GM19023 (cell line): ENCODE results near the gene CASZ1.

Source experiments
- ATAC-seq: cut with Tn5 transposase; IDR thresholded peaks from one replicate; pipeline ENCODE4 v1.9.1; 2021; ENCODE audit warnings: mild to moderate bottlenecking, moderate library complexity; ENCODE audit not compliant: unreplicated experiment

Gene CASZ1

GRCh38 chr1:10795276-10796021 lies 997 bp downstream of the CASZ1 start:
- ATAC-seq = no peak

GRCh38 chr1:10794724-10795275 lies 1.6 kb downstream of the CASZ1 start:
- ATAC-seq = no peak

- ATAC-seq = no peak
Observed at GRCh38 chr1:10793129-10793651, 3.3 kb downstream of the CASZ1 start.

DNA sequence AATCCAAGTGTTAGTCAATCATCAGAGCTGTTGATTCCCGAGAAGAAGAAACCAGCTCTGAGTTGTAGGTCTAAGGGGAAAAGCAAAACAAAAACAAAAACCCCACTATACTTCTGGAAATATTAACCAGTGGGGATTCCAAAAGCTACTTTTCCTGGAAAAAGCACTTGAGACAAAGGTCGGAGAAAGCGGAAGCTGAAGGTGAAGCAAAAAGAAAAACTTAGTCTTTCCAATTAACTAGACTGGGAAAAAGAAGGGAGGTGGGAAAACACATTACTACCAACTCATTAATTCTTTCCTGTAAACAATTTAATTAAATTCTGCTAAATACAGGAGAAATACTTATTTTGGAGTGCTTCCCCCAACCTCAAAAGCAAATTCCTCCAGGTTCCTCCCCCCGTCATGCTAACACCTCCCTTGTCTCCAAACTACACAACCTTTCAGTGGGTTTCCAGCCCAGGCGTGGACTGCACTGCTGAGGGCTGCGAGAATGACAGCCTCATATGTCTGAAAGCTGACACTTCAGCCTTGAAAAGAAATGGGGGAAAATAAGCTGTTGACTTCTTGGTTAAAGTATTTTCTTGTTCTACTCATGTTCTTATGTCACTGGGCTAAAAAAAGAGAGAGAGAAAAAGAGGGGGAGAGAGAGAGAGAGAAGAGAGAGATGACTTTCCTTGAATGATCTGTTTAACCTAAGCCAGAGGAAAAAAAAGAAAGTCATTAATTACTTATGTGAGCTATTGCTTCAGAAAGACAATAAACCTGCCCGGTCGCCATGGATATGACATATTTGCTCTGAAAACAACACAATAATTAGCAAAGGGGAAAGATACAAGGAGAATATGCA lies 5.1 kb downstream of the CASZ1 start:
- ATAC-seq = no peak

GRCh38 chr1:10789803-10790702 lies 6.4 kb downstream of the CASZ1 start:
- no peak for ATAC-seq

DNA sequence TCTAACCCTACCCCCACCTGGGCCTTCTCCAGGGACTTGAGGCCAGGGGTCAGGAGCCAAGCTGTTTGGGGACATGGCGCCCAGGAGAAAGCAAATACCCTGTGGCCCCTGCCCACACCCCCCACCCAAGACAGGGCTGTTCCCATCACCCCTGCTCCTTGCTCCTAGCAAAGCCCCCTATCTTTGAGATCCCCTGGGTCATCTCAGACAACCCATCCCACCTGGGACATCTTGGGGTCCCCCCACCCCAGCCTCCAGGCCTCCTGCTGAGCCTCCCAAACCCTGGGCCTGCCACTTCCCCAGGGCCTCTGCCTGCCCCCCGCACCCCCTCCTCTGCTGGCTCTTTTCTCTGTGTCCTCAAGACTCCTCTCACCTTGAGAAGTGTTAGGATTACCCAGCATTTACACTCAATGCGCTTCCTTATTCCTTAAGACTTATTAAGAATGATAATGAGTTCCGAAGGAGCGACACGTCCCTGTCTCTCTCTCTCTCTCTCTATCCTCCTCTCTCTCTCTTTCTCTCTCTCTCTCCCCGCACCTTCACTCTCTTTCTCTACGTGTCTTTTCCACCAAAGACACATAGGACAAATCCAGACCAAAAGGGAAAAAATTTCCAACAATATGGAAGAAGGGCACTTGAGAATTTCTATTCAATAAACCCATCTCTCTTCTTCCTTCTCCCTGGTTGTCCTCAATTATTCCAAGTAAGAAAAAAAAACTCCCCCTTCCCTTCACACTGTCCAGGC lies 7.2 kb downstream of the CASZ1 start:
- no peak for ATAC-seq

DNA sequence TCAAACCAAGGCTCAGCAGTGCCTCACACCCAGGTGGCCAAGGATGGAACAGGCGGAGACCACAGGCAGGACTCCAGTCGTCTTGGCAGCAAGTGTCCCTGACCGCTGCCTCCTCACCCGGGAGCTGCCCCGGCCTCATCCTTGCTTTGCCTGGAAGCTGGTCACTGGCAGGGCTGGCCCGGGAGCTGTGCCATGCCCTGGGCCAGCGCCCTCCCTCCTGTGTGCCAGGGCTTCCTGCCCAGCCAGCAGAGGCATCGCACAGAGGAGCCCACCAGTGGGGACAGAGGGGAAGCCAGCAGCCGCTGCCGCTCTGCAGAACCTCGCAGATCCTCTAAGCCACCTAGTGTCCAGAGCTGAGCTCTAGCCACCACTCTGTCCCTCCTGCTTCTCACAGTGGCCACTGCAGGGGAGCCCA lies 7.8 kb downstream of the CASZ1 start:
- ATAC-seq = no peak

DNA sequence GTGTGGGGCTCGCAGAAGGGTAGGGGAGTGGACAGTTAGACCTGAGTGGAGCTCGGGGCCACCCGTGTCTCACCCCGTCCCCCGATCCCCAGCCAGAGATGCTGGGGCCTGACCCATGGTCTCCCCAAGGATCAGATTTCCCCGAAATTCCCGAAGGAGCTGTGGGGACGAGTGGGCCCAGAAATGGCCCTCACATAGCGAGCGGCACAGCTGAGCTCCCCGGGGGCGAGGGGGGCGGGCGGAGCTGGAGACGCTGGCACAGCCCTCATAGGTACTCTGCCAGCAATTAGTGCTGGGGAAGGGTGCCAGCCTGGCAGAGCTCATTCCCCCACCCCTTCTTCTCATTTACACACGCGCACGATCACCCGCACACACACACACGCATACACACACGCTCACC lies 9.2 kb downstream of the CASZ1 start:
- no peak for ATAC-seq

DNA sequence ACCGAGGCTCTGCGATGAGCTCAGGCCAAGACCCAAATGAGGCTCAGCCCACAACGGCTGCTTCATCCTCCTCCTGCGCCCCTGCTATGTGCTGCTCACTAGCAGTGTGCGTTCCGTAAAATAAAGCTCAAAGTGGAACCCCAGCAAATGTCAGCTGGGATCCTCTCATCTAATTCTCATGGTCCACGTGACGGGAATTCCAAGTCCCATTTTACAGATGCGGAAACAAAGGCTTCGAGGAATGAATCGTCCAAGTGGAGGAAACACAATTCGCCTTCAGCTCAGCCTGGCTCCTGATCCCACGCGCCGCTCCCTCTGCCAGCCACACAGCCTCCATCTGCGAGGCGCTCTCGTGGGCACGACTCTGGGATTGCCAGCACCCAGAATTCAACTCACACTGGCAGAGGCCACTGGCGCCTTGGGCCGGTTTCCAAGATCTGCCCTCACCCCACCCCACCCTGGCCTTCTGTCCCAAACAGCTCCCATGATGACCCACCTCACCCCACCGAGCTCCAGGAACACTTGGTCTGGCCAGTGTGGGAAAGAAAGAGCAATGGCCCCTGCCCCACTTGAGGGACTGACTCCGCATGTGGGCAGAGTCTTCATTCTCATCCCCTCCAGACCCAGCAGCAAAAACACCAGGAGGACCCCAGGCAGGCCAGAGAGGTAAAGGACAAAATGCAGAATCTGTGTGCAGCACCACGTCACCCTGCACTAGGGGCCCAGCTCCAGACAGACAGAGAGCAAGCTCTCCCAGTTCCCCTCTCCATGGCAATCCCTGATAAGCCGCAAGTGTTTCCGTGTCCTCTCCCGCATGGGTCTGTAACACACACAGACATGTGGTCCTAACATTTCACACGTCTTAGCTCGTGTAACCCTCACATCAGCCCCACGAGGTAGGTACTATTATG lies 10.5 kb downstream of the CASZ1 start:
- no peak for ATAC-seq

DNA sequence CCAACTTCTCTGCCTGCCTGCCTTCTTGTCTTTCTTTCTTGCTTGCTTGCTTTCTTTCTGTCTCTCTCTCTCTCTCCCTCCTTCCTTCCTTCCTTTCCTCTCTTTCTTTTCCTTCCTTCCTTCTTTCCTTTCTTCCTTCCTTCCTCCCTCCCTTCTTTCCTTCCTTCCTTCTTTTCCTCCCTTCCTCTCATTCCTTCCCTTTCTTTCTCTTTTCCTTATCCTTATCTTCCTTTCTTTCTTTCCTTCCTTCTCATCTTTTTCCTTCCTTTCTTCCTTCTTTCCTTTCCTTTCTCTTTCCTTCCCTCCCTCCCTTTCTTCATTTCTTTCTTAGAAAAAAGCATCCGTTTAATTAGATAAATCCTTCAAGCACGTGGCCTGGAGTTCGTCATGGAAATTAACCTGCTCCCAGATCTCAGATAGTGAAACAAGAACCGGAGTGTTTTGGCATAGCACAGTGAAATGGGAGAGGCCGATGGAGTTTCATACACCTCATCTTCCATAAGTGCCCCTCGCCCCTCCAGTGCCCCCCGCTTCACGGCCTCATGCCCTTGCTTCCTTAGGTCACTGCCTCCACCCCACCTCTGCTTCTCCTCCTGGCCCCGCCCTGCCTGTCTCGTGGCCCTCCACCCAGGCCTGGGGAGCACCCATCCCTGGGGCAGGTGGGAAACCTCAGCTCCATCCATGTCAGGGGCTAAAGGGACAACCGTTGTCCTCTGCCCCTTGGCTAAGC lies 11.3 kb downstream of the CASZ1 start:
- no peak for ATAC-seq

DNA sequence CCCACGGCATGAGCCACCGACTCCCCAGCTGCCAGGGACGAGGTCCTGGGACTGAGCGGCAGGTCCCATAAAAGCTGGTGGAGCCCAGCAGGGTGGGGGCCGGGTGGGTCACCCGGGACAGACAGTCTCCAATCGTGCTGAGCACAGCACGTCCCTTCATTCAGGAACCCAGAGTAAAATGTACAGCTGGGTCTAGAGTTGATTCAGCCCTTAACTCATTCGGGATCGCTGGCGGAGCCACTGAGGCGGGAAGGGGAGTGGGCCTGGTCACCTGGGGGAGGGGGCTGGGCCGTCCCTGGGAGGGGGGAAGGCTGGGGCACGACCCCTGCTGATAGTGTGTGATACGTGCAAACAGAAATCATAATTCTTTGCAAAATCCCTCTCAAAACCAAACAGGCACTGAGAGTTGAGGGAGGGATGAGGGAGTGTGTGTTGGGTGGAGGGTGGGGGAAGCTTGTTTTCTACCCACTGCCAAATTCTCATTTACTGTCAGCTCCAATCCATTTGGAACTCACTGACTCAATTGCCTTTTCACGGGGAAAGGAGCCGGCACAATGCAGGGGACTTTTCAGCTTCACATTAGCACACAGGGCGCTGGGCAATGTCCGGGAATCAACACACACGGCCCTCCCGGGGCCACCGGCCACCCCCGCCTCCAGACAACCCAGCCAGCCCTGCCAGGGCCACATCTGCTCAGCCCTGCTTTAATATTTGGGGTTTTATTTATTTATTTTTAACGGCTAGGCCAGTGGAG lies 13.8 kb downstream of the CASZ1 start:
- no peak for ATAC-seq

- no peak for ATAC-seq
Observed at GRCh38 chr1:10781137-10781536, 15.3 kb downstream of the CASZ1 start.

GRCh38 chr1:10779841-10780240 lies 16.6 kb downstream of the CASZ1 start:
- no peak for ATAC-seq

GRCh38 chr1:10779201-10779600 lies 17.2 kb downstream of the CASZ1 start:
- no peak for ATAC-seq

GRCh38 chr1:10778640-10779039 lies 17.8 kb downstream of the CASZ1 start:
- ATAC-seq = no peak

- ATAC-seq = no peak
Observed at GRCh38 chr1:10777749-10778574, 18.5 kb downstream of the CASZ1 start.
